SH-SY5Y (cell line): Measurements from ENCODE around the gene CCIN.

Source experiments
- GATA2 ChIP-seq: IDR thresholded peaks from 2 replicates; pipeline ENCODE4 v1.6.1; 2011; ENCODE audit warnings: mild to moderate bottlenecking, low read depth, low read length
- GATA3 ChIP-seq: IDR thresholded peaks from 2 replicates; pipeline ENCODE4 v1.6.1; 2011; ENCODE audit warnings: low read depth, mild to moderate bottlenecking, low read length, moderate library complexity

DNA sequence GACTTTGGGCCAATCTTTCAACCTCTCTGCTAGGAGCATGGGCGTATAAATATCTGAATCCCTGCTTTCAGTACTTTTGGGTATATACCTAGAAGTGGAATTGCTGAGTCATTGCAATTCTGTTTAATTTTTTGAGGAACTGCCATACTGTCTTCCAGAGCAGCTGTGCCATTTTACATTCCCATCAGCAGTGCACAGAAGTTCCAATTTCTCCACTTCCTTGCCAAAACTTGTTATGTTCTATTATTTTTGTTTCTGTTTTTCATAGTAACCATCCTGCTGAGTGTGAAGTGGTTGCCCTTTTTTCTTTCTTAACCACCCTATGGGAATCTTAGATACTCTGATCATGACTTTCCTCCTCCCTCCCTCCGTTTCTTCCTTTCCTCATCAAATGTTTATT lies 11.1 kb upstream of the CCIN start:
- no peak for TF ChIP-seq GATA2
- no peak for TF ChIP-seq GATA3
